Upper lobe of left lung (tissue), 6 donors: ENCODE data around the gene ADNP2. TPM values are rescaled to one million over a fixed set of nuclear protein-coding genes. Genes with fewer than 3 reads are reported as not detected.

Source experiments
- ATAC-seq, 2 donors: fragments of 200-7000 bp; cut with Tn5 transposase; one replicate each; pipeline ENCODE4 v1.9.1; 2022; ENCODE audit warnings: mild to moderate bottlenecking in 2 of 2, moderate library complexity in 2 of 2; ENCODE audit not compliant: low FRiP score in 2 of 2
- DNase-seq, 2 donors: peaks; one replicate each; pipeline ENCODE4 v3.0.0-alpha.2; 2019 to 2020
- H3K27ac ChIP-seq, 4 donors: fragments of 200-600 bp; sonication (generic); one replicate each; pipeline ENCODE4 v1.5.1; 2016 to 2019
- H3K27me3 ChIP-seq, 4 donors: fragments of 200-600 bp; sonication (generic); one replicate each; pipeline ENCODE4 v1.5.1; 2017 to 2019
- H3K36me3 ChIP-seq, 4 donors: fragments of 200-600 bp; sonication (generic); one replicate each; pipeline ENCODE4 v1.5.1; 2016 to 2019
- H3K4me1 ChIP-seq, 4 donors: fragments of 200-600 bp; sonication (generic); one replicate each; pipeline ENCODE4 v1.5.1; 2018 to 2019
- H3K4me3 ChIP-seq, 4 donors: fragments of 200-600 bp; sonication (generic); one replicate each; pipeline ENCODE4 v1.5.1; 2017 to 2019; ENCODE audit warnings: mild to moderate bottlenecking in 2 of 4, moderate library complexity in 1 of 4
- H3K9me3 ChIP-seq, 4 donors: fragments of 200-600 bp; sonication (generic); one replicate each; pipeline ENCODE4 v1.5.1; 2018 to 2019
- EP300 ChIP-seq, 4 donors: sonication (generic); formaldehyde crosslinking; IDR thresholded peaks; one replicate each; pipeline ENCODE4 v1.5.1; 2017; ENCODE audit warnings: antibody characterized with exemption in 4 of 4, control low read depth in 2 of 4
- POLR2A ChIP-seq, 4 donors: fragments of 450-650 bp; IDR thresholded peaks; one replicate each; pipeline ENCODE4 v1.5.1; 2016 to 2017; ENCODE audit warnings: antibody characterized with exemption in 4 of 4, mild to moderate bottlenecking in 2 of 4
- POLR2AphosphoS5 ChIP-seq, 2 donors: sonication (generic); formaldehyde crosslinking; IDR thresholded peaks; one replicate each; pipeline ENCODE4 v1.5.1; 2017; ENCODE audit warnings: antibody characterized with exemption in 2 of 2
- WGBS, 2 donors: methylation state at CpG; one replicate each; pipeline ENCODE4 v1.1.5; 2017 to 2018; 5-methylcytosine and 5-hydroxymethylcytosine counted together
- total RNA-seq, 6 donors: library from RNA; depleted of rRNA in 4 of 6; stranded (reverse); fragments of >200 nt in 4 of 6; gene quantifications; one replicate each; pipeline versions ENCODE4 v1.1.0 to v1.2.1, GENCODE V29; 2016 to 2021
- TF ChIP-seq, protein P1 (sequence below), 6 experiments: fragments of 450-650 bp in 4 of 6; fragments of 200-600 bp in 2 of 6; sonication (generic) in 2 of 6; IDR thresholded peaks; one replicate each; pipeline ENCODE4 v1.5.1; 2016 to 2019; ENCODE audit warnings: antibody characterized with exemption in 6 of 6
- donor health status: DM: no; HTN: no; CAD: no; lungs with moderate emphysema.
- donor health status: DM: no; HTN: yes; CAD: no; lungs with severe emphysema.

ADNP2 gene
- total RNA-seq, 6 donors from 2014 or later, result 12.4 to 26.6 (median 16.1) TPM

DNA sequence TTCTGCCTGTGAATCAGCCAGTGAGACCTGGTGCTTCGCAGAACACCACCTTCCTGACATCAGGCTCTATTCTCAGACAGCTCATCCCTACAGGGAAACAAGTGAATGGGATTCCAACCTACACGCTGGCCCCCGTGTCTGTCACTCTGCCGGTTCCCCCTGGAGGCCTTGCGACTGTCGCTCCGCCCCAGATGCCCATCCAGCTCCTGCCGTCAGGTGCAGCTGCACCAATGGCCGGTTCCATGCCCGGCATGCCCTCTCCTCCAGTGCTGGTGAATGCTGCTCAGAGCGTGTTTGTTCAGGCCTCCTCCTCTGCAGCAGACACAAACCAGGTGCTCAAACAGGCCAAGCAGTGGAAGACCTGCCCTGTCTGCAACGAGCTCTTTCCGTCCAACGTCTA, 28.1 kb downstream of the ADNP2 start:
- ATAC-seq, result no peak
- no peaks in the 10 kb centered on the region for H3K27me3 ChIP-seq
- H3K9me3 ChIP-seq, result no peaks in the 10 kb centered on the region
- TF ChIP-seq, protein P1, sequence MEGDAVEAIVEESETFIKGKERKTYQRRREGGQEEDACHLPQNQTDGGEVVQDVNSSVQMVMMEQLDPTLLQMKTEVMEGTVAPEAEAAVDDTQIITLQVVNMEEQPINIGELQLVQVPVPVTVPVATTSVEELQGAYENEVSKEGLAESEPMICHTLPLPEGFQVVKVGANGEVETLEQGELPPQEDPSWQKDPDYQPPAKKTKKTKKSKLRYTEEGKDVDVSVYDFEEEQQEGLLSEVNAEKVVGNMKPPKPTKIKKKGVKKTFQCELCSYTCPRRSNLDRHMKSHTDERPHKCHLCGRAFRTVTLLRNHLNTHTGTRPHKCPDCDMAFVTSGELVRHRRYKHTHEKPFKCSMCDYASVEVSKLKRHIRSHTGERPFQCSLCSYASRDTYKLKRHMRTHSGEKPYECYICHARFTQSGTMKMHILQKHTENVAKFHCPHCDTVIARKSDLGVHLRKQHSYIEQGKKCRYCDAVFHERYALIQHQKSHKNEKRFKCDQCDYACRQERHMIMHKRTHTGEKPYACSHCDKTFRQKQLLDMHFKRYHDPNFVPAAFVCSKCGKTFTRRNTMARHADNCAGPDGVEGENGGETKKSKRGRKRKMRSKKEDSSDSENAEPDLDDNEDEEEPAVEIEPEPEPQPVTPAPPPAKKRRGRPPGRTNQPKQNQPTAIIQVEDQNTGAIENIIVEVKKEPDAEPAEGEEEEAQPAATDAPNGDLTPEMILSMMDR (IDR thresholded peaks at IDR 0.05), result no peak
- TF ChIP-seq POLR2AphosphoS5 (IDR thresholded peaks at IDR 0.05) (no peak), POLR2A (IDR thresholded peaks at IDR 0.05) (no peak), EP300 (IDR thresholded peaks at IDR 0.05) (no peak)
- 91 to 95% methylated on average over 14 of the region's 14 CpGs for WGBS, 2 donors
- H3K4me3 ChIP-seq, result no peak overlapping the region
- H3K4me1 ChIP-seq, result no peaks in the 10 kb centered on the region
- no peak overlapping the region for H3K27ac ChIP-seq
- peak in 1 of 2 donors; percentile 56 for DNase-seq
- H3K36me3 ChIP-seq, result peaks cover 25 to 77% (median 36%) of the 10 kb centered on the region in 4 donors

DNA sequence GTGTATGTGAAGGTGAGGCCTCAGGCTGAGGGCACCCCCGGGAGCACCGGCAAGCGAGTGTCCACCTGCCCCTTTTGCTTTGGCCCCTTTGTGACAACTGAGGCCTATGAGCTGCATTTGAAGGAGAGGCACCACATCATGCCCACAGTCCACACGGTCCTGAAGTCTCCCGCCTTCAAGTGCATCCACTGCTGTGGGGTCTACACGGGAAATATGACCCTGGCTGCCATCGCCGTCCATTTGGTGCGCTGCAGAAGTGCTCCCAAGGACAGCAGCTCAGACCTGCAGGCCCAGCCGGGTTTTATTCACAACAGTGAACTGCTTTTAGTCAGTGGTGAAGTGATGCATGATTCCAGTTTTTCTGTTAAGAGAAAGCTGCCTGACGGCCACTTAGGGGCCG, 28.9 kb downstream of the ADNP2 start:
- no peak for TF ChIP-seq POLR2AphosphoS5 (IDR thresholded peaks at IDR 0.05)
- TF ChIP-seq, protein P1 (IDR thresholded peaks at IDR 0.05), result no peak
- TF ChIP-seq POLR2A (IDR thresholded peaks at IDR 0.05), result no peak
- TF ChIP-seq EP300 (IDR thresholded peaks at IDR 0.05), result no peak
- H3K4me1 ChIP-seq, result no peaks in the 10 kb centered on the region
- ATAC-seq (no peak), DNase-seq (peak in 1 of 2 donors; percentile 33)
- 86 to 100% methylated on average over 5 to 12 of the region's 12 CpGs for WGBS, 2 donors
- no peak overlapping the region for H3K4me3 ChIP-seq
- no peak overlapping the region for H3K27ac ChIP-seq
- no peaks in the 10 kb centered on the region for H3K27me3 ChIP-seq
- H3K36me3 ChIP-seq, result peaks cover 25 to 76% (median 36%) of the 10 kb centered on the region in 4 donors
- H3K9me3 ChIP-seq, result no peaks in the 10 kb centered on the region

DNA sequence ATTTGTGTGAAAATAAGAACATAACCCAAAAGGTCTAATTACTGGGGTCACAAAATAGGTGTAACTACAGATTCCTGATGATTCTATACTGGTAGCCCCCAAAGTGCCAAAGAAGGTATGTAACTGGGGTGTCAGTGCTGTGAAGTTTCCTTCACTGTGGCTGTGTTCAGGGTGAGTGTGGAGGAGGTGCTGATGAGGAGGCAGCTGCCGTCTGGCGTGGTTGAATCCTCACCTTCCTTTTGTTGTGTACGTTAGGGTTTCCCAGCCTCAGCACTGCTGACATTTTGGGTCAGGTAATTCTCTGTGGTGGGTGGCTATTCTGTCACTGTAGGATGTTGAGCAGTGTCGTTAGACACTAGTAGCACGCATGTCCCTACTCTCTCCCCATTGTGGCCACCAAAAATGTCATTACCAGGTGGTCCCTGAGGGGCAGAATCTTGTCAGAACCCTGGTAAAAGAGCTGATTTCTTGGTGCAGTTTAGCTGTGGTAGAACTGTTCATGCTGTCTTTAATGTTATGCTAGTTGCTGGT, 31.5 kb downstream of the ADNP2 start:
- DNase-seq (no peak), ATAC-seq (no peak)
- WGBS, 2 donors, result 87 to 94% methylated on average over 5 of the region's 5 CpGs
- Histone ChIP-seq H3K4me3 (no peak overlapping the region), H3K27me3 (no peaks in the 10 kb centered on the region), H3K36me3 (peaks cover 22 to 53% (median 30%) of the 10 kb centered on the region in 4 donors), H3K27ac (no peak overlapping the region), H3K9me3 (no peaks in the 10 kb centered on the region), H3K4me1 (no peaks in the 10 kb centered on the region)
- no peak for TF ChIP-seq POLR2AphosphoS5 (IDR thresholded peaks at IDR 0.05)
- no peak for TF ChIP-seq POLR2A (IDR thresholded peaks at IDR 0.05)
- no peak for TF ChIP-seq EP300 (IDR thresholded peaks at IDR 0.05)
- TF ChIP-seq, protein P1 (IDR thresholded peaks at IDR 0.05), result no peak

DNA sequence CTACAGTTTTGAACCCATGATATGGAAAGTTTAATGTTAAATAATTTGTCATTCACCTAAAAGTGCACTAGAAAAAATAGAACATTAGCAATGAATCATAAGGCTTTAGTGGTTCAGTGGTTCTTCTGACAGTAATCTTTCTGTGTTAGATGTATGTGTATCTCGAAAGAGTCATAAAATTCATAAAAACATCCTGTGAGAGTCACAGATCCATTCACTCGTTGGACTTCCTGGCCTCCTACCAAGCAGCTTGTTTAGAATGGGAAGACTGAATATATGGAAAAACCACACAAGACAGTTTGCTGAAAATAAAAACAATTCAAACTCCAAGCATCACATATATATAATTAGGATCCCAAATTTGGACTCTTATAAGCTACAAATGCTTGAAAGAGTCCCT, 34.8 kb downstream of the ADNP2 start:
- WGBS, 2 donors, result 46 to 70% methylated on average over 2 of the region's 2 CpGs
- Histone ChIP-seq H3K9me3 (no peaks in the 10 kb centered on the region), H3K36me3 (peaks cover 0 to 19% (median under 1%) of the 10 kb centered on the region in 4 donors), H3K4me1 (peaks cover 2 to 16% (median 7%) of the 10 kb centered on the region in 4 donors), H3K27ac (no peak overlapping the region), H3K4me3 (no peak overlapping the region), H3K27me3 (peaks cover 0 to 3% (median 0%) of the 10 kb centered on the region in 4 donors)
- TF ChIP-seq, protein P1 (IDR thresholded peaks at IDR 0.05), result no peak
- no peak for TF ChIP-seq EP300 (IDR thresholded peaks at IDR 0.05)
- no peak for TF ChIP-seq POLR2AphosphoS5 (IDR thresholded peaks at IDR 0.05)
- TF ChIP-seq POLR2A (IDR thresholded peaks at IDR 0.05), result no peak
- DNase-seq, result no peak
- ATAC-seq, result no peak
